ENCODE measurements around the gene MAP4K1.
A peak's percentile ranks its signal among the peaks of the same experiment; 100 is the strongest.

The MAP4K1 gene

GRCh38 chr19:38665950-38666662, 48.4 kb upstream of the MAP4K1 start (continued):
- TF ChIP-seq ZBTB26 (tag by site-specific recombination; optimal IDR thresholded peaks at IDR 0.05) = no peak
- peak; percentile 83 for TF ChIP-seq KLF17 (tag by site-specific recombination; IDR thresholded peaks at IDR 0.05)
- TF ChIP-seq ZNF2 (tag by site-specific recombination; IDR thresholded peaks at IDR 0.05) = peak; percentile 80
- peak; percentile 62; the same call in 1 of the 2 replicates for TF ChIP-seq ZFP69B (tag by site-specific recombination; IDR thresholded peaks at IDR 0.05)
- peak; percentile 59 for TF ChIP-seq PRDM1 (tag by site-specific recombination; IDR thresholded peaks at IDR 0.05)
- peak; percentile 26; the same call in 1 of the 2 replicates for TF ChIP-seq PATZ1 (tag by site-specific recombination; IDR thresholded peaks at IDR 0.05)
- peak; percentile 49 for TF ChIP-seq ZBTB10 (tag by site-specific recombination; IDR thresholded peaks at IDR 0.05)
- no peak for TF ChIP-seq ZNF530 (tag by site-specific recombination; IDR thresholded peaks at IDR 0.05; ENCODE audit: low read depth)
- TF ChIP-seq CTCF (tag by site-specific recombination; IDR thresholded peaks at IDR 0.05) = no peak
- no peak for TF ChIP-seq GFI1B (tag by site-specific recombination; IDR thresholded peaks at IDR 0.05)
- TF ChIP-seq ZNF341 (tag by site-specific recombination; IDR thresholded peaks at IDR 0.05; ENCODE audit: low read depth) = peak; percentile 63
- no peak for TF ChIP-seq ZNF561 (tag by site-specific recombination; IDR thresholded peaks at IDR 0.05; ENCODE audit: borderline replicate concordance)
- TF ChIP-seq ELK4 (IDR thresholded peaks at IDR 0.05; ENCODE audit: borderline replicate concordance, low read depth, low read length) = no peak
- peak; percentile 39 for TF ChIP-seq ZBTB20 (tag by site-specific recombination; IDR thresholded peaks at IDR 0.05)
- no peak for TF ChIP-seq HOXC10 (CRISPR knock-in tag; IDR thresholded peaks at IDR 0.05)
- no peak for TF ChIP-seq SETDB1 (IDR thresholded peaks at IDR 0.05; ENCODE audit: insufficient read length, low read length)
- TF ChIP-seq ZNF585B (tag by site-specific recombination; IDR thresholded peaks at IDR 0.05) = no peak
- TF ChIP-seq ZNF571 (tag by site-specific recombination; IDR thresholded peaks at IDR 0.05) = no peak
- TF ChIP-seq ZNF223 (tag by site-specific recombination; IDR thresholded peaks at IDR 0.05) = no peak
